ENCODE results near the gene ACKR4.
A peak's percentile ranks its signal among the peaks of the same experiment; 100 is the strongest.
"Not testable (repeated sequence)": the region's sequence is repeated elsewhere in the genome, so short reads cannot be mapped to it uniquely, and the experiment has no call there.

The ACKR4 gene

GRCh38 chr3:132593947-132594323 lies 3.1 kb upstream of the ACKR4 start:
- DNase-seq (ENCODE audit: low read depth): peak; percentile 67
- no peak overlapping the region for H3K4me3 ChIP-seq (ENCODE audit: low read depth, low read length)
- TF ChIP-seq, protein P1, sequence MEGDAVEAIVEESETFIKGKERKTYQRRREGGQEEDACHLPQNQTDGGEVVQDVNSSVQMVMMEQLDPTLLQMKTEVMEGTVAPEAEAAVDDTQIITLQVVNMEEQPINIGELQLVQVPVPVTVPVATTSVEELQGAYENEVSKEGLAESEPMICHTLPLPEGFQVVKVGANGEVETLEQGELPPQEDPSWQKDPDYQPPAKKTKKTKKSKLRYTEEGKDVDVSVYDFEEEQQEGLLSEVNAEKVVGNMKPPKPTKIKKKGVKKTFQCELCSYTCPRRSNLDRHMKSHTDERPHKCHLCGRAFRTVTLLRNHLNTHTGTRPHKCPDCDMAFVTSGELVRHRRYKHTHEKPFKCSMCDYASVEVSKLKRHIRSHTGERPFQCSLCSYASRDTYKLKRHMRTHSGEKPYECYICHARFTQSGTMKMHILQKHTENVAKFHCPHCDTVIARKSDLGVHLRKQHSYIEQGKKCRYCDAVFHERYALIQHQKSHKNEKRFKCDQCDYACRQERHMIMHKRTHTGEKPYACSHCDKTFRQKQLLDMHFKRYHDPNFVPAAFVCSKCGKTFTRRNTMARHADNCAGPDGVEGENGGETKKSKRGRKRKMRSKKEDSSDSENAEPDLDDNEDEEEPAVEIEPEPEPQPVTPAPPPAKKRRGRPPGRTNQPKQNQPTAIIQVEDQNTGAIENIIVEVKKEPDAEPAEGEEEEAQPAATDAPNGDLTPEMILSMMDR (conservative IDR thresholded peaks at IDR 0.05; ENCODE audit: low read depth, low read length): no peak

DNA sequence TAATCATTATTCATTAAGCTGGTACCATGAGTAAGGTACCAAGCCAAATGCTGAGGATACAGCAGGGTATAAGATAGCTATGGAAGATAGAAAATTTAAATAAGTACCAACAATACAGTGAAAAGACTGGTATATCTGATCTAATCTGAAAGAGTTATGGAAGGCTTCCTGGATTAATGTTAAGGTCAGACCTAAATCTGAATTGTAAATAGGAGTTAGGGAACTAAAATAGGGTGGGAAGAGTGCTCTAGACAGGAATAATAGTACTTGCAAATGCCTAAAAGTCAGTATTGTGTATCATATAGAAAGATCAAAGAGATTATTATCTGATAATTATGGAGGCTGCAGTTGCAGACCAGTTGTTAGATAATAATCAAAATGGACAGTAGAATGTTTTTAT lies 2.6 kb upstream of the ACKR4 start:
- TF ChIP-seq, protein P1 (conservative IDR thresholded peaks at IDR 0.05; ENCODE audit: low read depth, low read length): no peak

GRCh38 chr3:132595014-132595413 lies 2.1 kb upstream of the ACKR4 start:
- no peak overlapping the region for H3K4me3 ChIP-seq (ENCODE audit: low read depth, low read length)
- DNase-seq (ENCODE audit: low read depth): peak; percentile 75
- TF ChIP-seq, protein P1 (conservative IDR thresholded peaks at IDR 0.05; ENCODE audit: low read depth, low read length): no peak

More for the DNA sequence above, 2.6 kb upstream of the ACKR4 start:
- H3K4me3 ChIP-seq (ENCODE audit: low read depth, low read length): no peak overlapping the region
- DNase-seq (ENCODE audit: low read depth): no peak

GRCh38 chr3:132596326-132596725 lies 744 bp upstream of the ACKR4 start:
- TF ChIP-seq, protein P1 (conservative IDR thresholded peaks at IDR 0.05; ENCODE audit: low read depth, low read length): no peak
- DNase-seq (ENCODE audit: low read depth): no peak
- H3K4me3 ChIP-seq (ENCODE audit: low read depth, low read length): no peak overlapping the region

GRCh38 chr3:132597660-132598059 lies 590 bp downstream of the ACKR4 start:
- H3K4me3 ChIP-seq (ENCODE audit: low read depth, low read length): no peak overlapping the region
- TF ChIP-seq, protein P1 (conservative IDR thresholded peaks at IDR 0.05; ENCODE audit: low read depth, low read length): no peak
- DNase-seq (ENCODE audit: low read depth): no peak

- DNase-seq (ENCODE audit: low read depth): no peak
- H3K4me3 ChIP-seq (ENCODE audit: low read depth, low read length): no peak overlapping the region
- TF ChIP-seq, protein P1 (conservative IDR thresholded peaks at IDR 0.05; ENCODE audit: low read depth, low read length): no peak
Observed at GRCh38 chr3:132598181-132598580, 1.1 kb downstream of the ACKR4 start.

GRCh38 chr3:132600614-132601013 lies 3.5 kb downstream of the ACKR4 start:
- not testable (repeated sequence) for DNase-seq (ENCODE audit: low read depth); H3K4me3 ChIP-seq (ENCODE audit: low read depth, low read length)

GRCh38 chr3:132605374-132605792 lies 8.3 kb downstream of the ACKR4 start:
- no peak overlapping the region for H3K4me3 ChIP-seq (ENCODE audit: low read depth, low read length)
- peak; percentile 50 for DNase-seq (ENCODE audit: low read depth)
- TF ChIP-seq, protein P1 (conservative IDR thresholded peaks at IDR 0.05; ENCODE audit: low read depth, low read length): no peak

All from choroid plexus epithelial cell (primary cell).